Peyer's patch (tissue), 4 donors: ENCODE results near the gene CDK6. TPM values are rescaled to one million over a fixed set of nuclear protein-coding genes. Genes with fewer than 3 reads are reported as not detected.
"Not testable (repeated sequence)": the region's sequence is repeated elsewhere in the genome, so short reads cannot be mapped to it uniquely, and the experiment has no call there.

Experiments used
- DNase-seq, 3 donors: peaks; one replicate each; pipeline ENCODE4 v3.0.0-alpha.2; 2017 to 2019
- H3K27ac ChIP-seq, 4 donors: fragments of 200-600 bp; sonication (generic); one replicate each; pipeline ENCODE4 v1.5.1; 2016 to 2019
- H3K27me3 ChIP-seq, 2 donors: fragments of 200-600 bp; sonication (generic); one replicate each; pipeline ENCODE4 v1.5.1; 2019
- H3K36me3 ChIP-seq, 3 donors: fragments of 200-600 bp; sonication (generic); one replicate each; pipeline ENCODE4 v1.5.1; 2016 to 2019
- H3K4me1 ChIP-seq, 4 donors: fragments of 200-600 bp; sonication (generic); one replicate each; pipeline ENCODE4 v1.5.1; 2016 to 2019
- H3K4me3 ChIP-seq, 4 donors: fragments of 200-600 bp; sonication (generic); 1 replicate in 3 of 4; 2 replicates in 1 of 4; pipeline ENCODE4 v1.5.1; 2016 to 2019; ENCODE audit warnings: mild to moderate bottlenecking in 1 of 4
- H3K9me3 ChIP-seq, 4 donors: fragments of 200-600 bp; sonication (generic); one replicate each; pipeline ENCODE4 v1.5.1; 2016 to 2019; ENCODE audit warnings: mild to moderate bottlenecking in 1 of 4
- CTCF ChIP-seq, 6 experiments: fragments of 450-650 bp in 4 of 6; fragments of 200-600 bp in 2 of 6; sonication (generic) in 1 of 6; IDR thresholded peaks; one replicate each; pipeline ENCODE4 v1.5.1; 2017 to 2019; ENCODE audit warnings: antibody characterized with exemption in 6 of 6, mild to moderate bottlenecking in 3 of 6, moderate library complexity in 1 of 6
- POLR2A ChIP-seq, 2 donors: fragments of 450-650 bp; IDR thresholded peaks; one replicate each; pipeline ENCODE4 v1.5.1; 2017; ENCODE audit warnings: antibody characterized with exemption in 2 of 2, mild to moderate bottlenecking in 2 of 2, moderate library complexity in 2 of 2
- total RNA-seq, 4 donors: library from RNA; depleted of rRNA; stranded (reverse); fragments of >200 nt; gene quantifications; one replicate each; pipeline ENCODE4 v1.1.0, GENCODE V29; 2016

Gene CDK6
- total RNA-seq, 4 donors from 2014 or later = 25.6 to 75.1 (median 55.4) TPM

- H3K4me1 ChIP-seq = no peaks in the 10 kb centered on the region
- H3K36me3 ChIP-seq = no peaks in the 10 kb centered on the region
- H3K4me3 ChIP-seq = no peak overlapping the region
- no peaks in the 10 kb centered on the region for H3K27me3 ChIP-seq
- H3K27ac ChIP-seq = no peak overlapping the region
- TF ChIP-seq POLR2A (IDR thresholded peaks at IDR 0.05) (no peak), CTCF (IDR thresholded peaks at IDR 0.05) (no peak)
- H3K9me3 ChIP-seq = peaks cover 0 to 3% (median 0%) of the 10 kb centered on the region in 4 donors
- no peak for DNase-seq
Measured at GRCh38 chr7:92872701-92873100, 36.3 kb upstream of the CDK6 start.

- H3K4me1 ChIP-seq = no peaks in the 10 kb centered on the region
- H3K9me3 ChIP-seq = peaks cover 0 to 3% (median 0%) of the 10 kb centered on the region in 4 donors
- DNase-seq = no peak
- H3K4me3 ChIP-seq = no peak overlapping the region
- no peaks in the 10 kb centered on the region for H3K36me3 ChIP-seq
- TF ChIP-seq POLR2A (IDR thresholded peaks at IDR 0.05) = no peak
- no peak for TF ChIP-seq CTCF (IDR thresholded peaks at IDR 0.05)
- H3K27me3 ChIP-seq = no peaks in the 10 kb centered on the region
- H3K27ac ChIP-seq = no peak overlapping the region
Measured at GRCh38 chr7:92868683-92869293, 32.4 kb upstream of the CDK6 start.

GRCh38 chr7:92864169-92864568 lies 27.8 kb upstream of the CDK6 start:
- not testable (repeated sequence) for H3K4me1 ChIP-seq, DNase-seq, H3K9me3 ChIP-seq, H3K4me3 ChIP-seq, H3K27me3 ChIP-seq, H3K27ac ChIP-seq, H3K36me3 ChIP-seq
- TF ChIP-seq CTCF (IDR thresholded peaks at IDR 0.05) = peak in 1 of 6 experiments; percentile 23

GRCh38 chr7:92856436-92856835 lies 20.1 kb upstream of the CDK6 start:
- no peak overlapping the region for H3K27ac ChIP-seq

GRCh38 chr7:92854501-92855238 lies 18.3 kb upstream of the CDK6 start:
- no peak overlapping the region for H3K27ac ChIP-seq
- no peaks in the 10 kb centered on the region for H3K9me3 ChIP-seq
- H3K36me3 ChIP-seq = no peaks in the 10 kb centered on the region
- H3K4me1 ChIP-seq = peaks cover 0 to 4% (median 0%) of the 10 kb centered on the region in 4 donors
- H3K27me3 ChIP-seq = no peaks in the 10 kb centered on the region
- H3K4me3 ChIP-seq = no peak overlapping the region
- no peak for TF ChIP-seq CTCF (IDR thresholded peaks at IDR 0.05)
- no peak for TF ChIP-seq POLR2A (IDR thresholded peaks at IDR 0.05)
- no peak for DNase-seq

More at GRCh38 chr7:92856436-92856835, 20.1 kb upstream of the CDK6 start:
- Histone ChIP-seq H3K4me3 (no peak overlapping the region), H3K27me3 (no peaks in the 10 kb centered on the region), H3K9me3 (no peaks in the 10 kb centered on the region), H3K4me1 (peaks cover 0 to 4% (median 0%) of the 10 kb centered on the region in 4 donors), H3K36me3 (no peaks in the 10 kb centered on the region)
- no peak for DNase-seq
- TF ChIP-seq CTCF (IDR thresholded peaks at IDR 0.05) = no peak
